GM18505 (cell line): ENCODE data around the gene MRGPRD.
"Not testable (repeated sequence)": the region's sequence is repeated elsewhere in the genome, so short reads cannot be mapped to it uniquely, and the experiment has no call there.

Experiments
- ATAC-seq: cut with Tn5 transposase; IDR thresholded peaks from one replicate; pipeline ENCODE4 v1.9.1; 2021; ENCODE audit not compliant: unreplicated experiment
- POLR2A ChIP-seq: IDR thresholded peaks from 4 replicates; pipeline ENCODE4 v1.6.1; 2011; ENCODE audit warnings: borderline replicate concordance; ENCODE audit not compliant: insufficient read depth, insufficient read length; ENCODE audit errors: extremely low read depth

The MRGPRD gene

GRCh38 chr11:68977781-68978625 lies 2.8 kb downstream of the MRGPRD start:
- ATAC-seq: no peak
- no peak for TF ChIP-seq POLR2A

- no peak for ATAC-seq
- no peak for TF ChIP-seq POLR2A
Measured at GRCh38 chr11:68976563-68976962, 4.2 kb downstream of the MRGPRD start.

GRCh38 chr11:68976095-68976494 lies 4.7 kb downstream of the MRGPRD start:
- ATAC-seq: no peak
- TF ChIP-seq POLR2A: no peak

GRCh38 chr11:68974421-68975194 lies 6.2 kb downstream of the MRGPRD start:
- ATAC-seq: no peak
- TF ChIP-seq POLR2A: no peak

GRCh38 chr11:68973706-68974105 lies 7.1 kb downstream of the MRGPRD start:
- ATAC-seq: not testable (repeated sequence)

- TF ChIP-seq POLR2A: no peak
- no peak for ATAC-seq
Measured at GRCh38 chr11:68973219-68973618, 7.6 kb downstream of the MRGPRD start.

GRCh38 chr11:68970921-68971636 lies 9.7 kb downstream of the MRGPRD start:
- no peak for TF ChIP-seq POLR2A
- ATAC-seq: no peak

GRCh38 chr11:68969386-68969785 lies 11.4 kb downstream of the MRGPRD start:
- no peak for ATAC-seq
- TF ChIP-seq POLR2A: no peak

GRCh38 chr11:68968306-68969250 lies 12.2 kb downstream of the MRGPRD start:
- ATAC-seq: no peak
- TF ChIP-seq POLR2A: no peak

- no peak for TF ChIP-seq POLR2A
- ATAC-seq: no peak
Measured at GRCh38 chr11:68966894-68967780, 13.6 kb downstream of the MRGPRD start.

GRCh38 chr11:68965901-68966853 lies 14.6 kb downstream of the MRGPRD start:
- TF ChIP-seq POLR2A: no peak

More at GRCh38 chr11:68965901-68966853, 14.6 kb downstream of the MRGPRD start:
- no peak for ATAC-seq
